Hepatocyte (in vitro differentiated cells): ENCODE results near the gene XPO6.

Source experiments
- CTCF ChIP-seq: fragments of 200-600 bp; sonication (generic); IDR thresholded peaks from 2 replicates; pipeline ENCODE4 v1.5.1; 2016; ENCODE audit warnings: antibody characterized with exemption, mild to moderate bottlenecking; ENCODE audit not compliant: poor library complexity
- EZH2 ChIP-seq: fragments of 200-600 bp; sonication (generic); IDR thresholded peaks from 2 replicates; pipeline ENCODE4 v1.6.1; 2016; ENCODE audit warnings: antibody characterized with exemption, mild to moderate bottlenecking, borderline replicate concordance
- EZH2phosphoT487 ChIP-seq: fragments of 200-600 bp; sonication (generic); IDR thresholded peaks from one replicate; pipeline ENCODE4 v1.6.1; 2018; ENCODE audit warnings: antibody characterized with exemption, mild to moderate bottlenecking, low read depth, moderate library complexity; ENCODE audit not compliant: unreplicated experiment, severe bottlenecking

- no peak for TF ChIP-seq EZH2phosphoT487
- TF ChIP-seq CTCF, result no peak
- TF ChIP-seq EZH2, result no peak
These were observed 110.3 kb downstream of the XPO6 start for GRCh38 chr16:28101533-28101890.
